ENCODE measurements around the gene STIP1. TPM values are rescaled to one million over a fixed set of nuclear protein-coding genes. Genes with fewer than 3 reads are reported as not detected.

STIP1 gene
- total and polyA plus RNA-seq, 9 of the 15 experiments (the other 6 are each of a cell fraction or from before 2014, with no cell fraction given) = 58.1 to 465 (median 346) TPM

- TF ChIP-seq CEBPG (CRISPR knock-in tag; IDR thresholded peaks at IDR 0.05) = peak; percentile 10; the same call in 1 of the 2 replicates
- no peak for TF ChIP-seq CEBPG (tag; conservative IDR thresholded peaks at IDR 0.05 in 1 of 2, IDR thresholded peaks at IDR 0.05 in 1 of 2)
- peak; percentile 68; the same call in 1 of the 2 replicates for TF ChIP-seq KLF6 (CRISPR knock-in tag; IDR thresholded peaks at IDR 0.05; ENCODE audit: borderline replicate concordance)
- peak; percentile 62; the same call in 1 of the 2 replicates for TF ChIP-seq ZNF263 (CRISPR knock-in tag; IDR thresholded peaks at IDR 0.05; ENCODE audit: borderline replicate concordance)
- TF ChIP-seq ZNF583 (CRISPR knock-in tag; IDR thresholded peaks at IDR 0.05) = peak; percentile 74; the same call in 1 of the 2 replicates
- 0 out of 2 replicates have a peak, but pooled peaks have one; percentile 39 for TF ChIP-seq CREB3 (tag; conservative IDR thresholded peaks at IDR 0.05; ENCODE audit: low read depth)
- TF ChIP-seq EHMT2 (IDR thresholded peaks at IDR 0.05) = no peak
- TF ChIP-seq TBP (optimal IDR thresholded peaks at IDR 0.05; ENCODE audit: low read depth, low read length) = peak; percentile 59
- TF ChIP-seq KDM1A (IDR thresholded peaks at IDR 0.05) = peak in 1 of 2 experiments; percentile 40; a peak in 1 of 4 replicates
- TF ChIP-seq MBD2 (IDR thresholded peaks at IDR 0.05; ENCODE audit: borderline replicate concordance, low read depth) = peak; percentile 55
- TF ChIP-seq TOE1 (IDR thresholded peaks at IDR 0.05; ENCODE audit: borderline replicate concordance) = no peak; the same call in 1 of the 2 replicates
- peak; percentile 72; the same call in 1 of the 2 replicates for TF ChIP-seq TOE1 (CRISPR knock-in tag; IDR thresholded peaks at IDR 0.05; ENCODE audit: borderline replicate concordance, low read depth)
- TF ChIP-seq POLR2AphosphoS2 (IDR thresholded peaks at IDR 0.05; ENCODE audit: low read length) = peak; percentile 76; the same call in 1 of the 2 replicates
- 0 out of 2 replicates have a peak, but pooled peaks have one; percentile 8 for TF ChIP-seq ZSCAN32 (CRISPR knock-in tag; IDR thresholded peaks at IDR 0.05)
- no peak for TF ChIP-seq ID3 (CRISPR knock-in tag; IDR thresholded peaks at IDR 0.05)
- peak; percentile 30; the same call in 1 of the 2 replicates for TF ChIP-seq ID3 (tag; IDR thresholded peaks at IDR 0.05)
- peak; percentile 67; the same call in 1 of the 2 replicates for TF ChIP-seq DMBX1 (CRISPR knock-in tag; IDR thresholded peaks at IDR 0.05; ENCODE audit: borderline replicate concordance)
- TF ChIP-seq HINFP (tag; conservative IDR thresholded peaks at IDR 0.05; ENCODE audit: low read depth) = 0 out of 2 replicates have a peak, but pooled peaks have one; percentile 21
- TF ChIP-seq ZNF79 (CRISPR knock-in tag; IDR thresholded peaks at IDR 0.05; ENCODE audit: low read depth) = no peak; the same call in 1 of the 2 replicates
- peak; percentile 61 for TF ChIP-seq ZNF143 (CRISPR knock-in tag; IDR thresholded peaks at IDR 0.05)
- peak; percentile 18 for TF ChIP-seq CCNT2 (IDR thresholded peaks at IDR 0.05; ENCODE audit: borderline replicate concordance, extremely low read depth, insufficient read length, low read depth, low read length)
- TF ChIP-seq NFXL1 (CRISPR knock-in tag; IDR thresholded peaks at IDR 0.05) = no peak
- TF ChIP-seq EZH2 (IDR thresholded peaks at IDR 0.05; ENCODE audit: borderline replicate concordance, low read depth, low read length) = no peak
- TF ChIP-seq NBN (IDR thresholded peaks at IDR 0.05; ENCODE audit: low read depth) = no peak
- TF ChIP-seq GABPB1 (CRISPR knock-in tag; IDR thresholded peaks at IDR 0.05) = peak; percentile 34; the same call in 1 of the 2 replicates
- no peak for TF ChIP-seq ZFP30 (CRISPR knock-in tag; IDR thresholded peaks at IDR 0.05; ENCODE audit: borderline replicate concordance)
Observed at GRCh38 chr11:64206457-64207255, 20.7 kb downstream of the STIP1 start, which contains the start of gene FERMT3 (continued).
